Retinal pigment epithelial cell (primary cell): Measurements from ENCODE around the gene SNCB.

Source experiments
- DNase-seq: peaks from one replicate; pipeline ENCODE4 v3.0.0-alpha.2; 2010; ENCODE audit warnings: low read depth
- H3K4me3 ChIP-seq: 2 replicates; pipeline ENCODE4 v1.5.1; 2011; ENCODE audit warnings: mild to moderate bottlenecking, low read length, control low read depth, moderate library complexity
- CTCF ChIP-seq: conservative IDR thresholded peaks from 2 replicates; pipeline ENCODE4 v1.5.1; 2011; ENCODE audit warnings: low read depth, low read length, control low read depth, inconsistent platforms

SNCB gene

GRCh38 chr5:176573564-176574296 is 56.6 kb downstream of the SNCB start:
- no peak overlapping the region for H3K4me3 ChIP-seq
- DNase-seq: no peak
- peak; percentile 88 for TF ChIP-seq CTCF
